Umbilical cord (tissue), 2 donors: ENCODE results near the gene LHX8. TPM values are rescaled to one million over a fixed set of nuclear protein-coding genes. Genes with fewer than 3 reads are reported as not detected.
"Not testable (repeated sequence)": the region's sequence is repeated elsewhere in the genome, so short reads cannot be mapped to it uniquely, and the experiment has no call there.

Source experiments
- DNase-seq: peaks from one replicate; pipeline ENCODE4 v3.0.0-alpha.2; 2015; ENCODE audit warnings: low spot score
- total RNA-seq: library from RNA; depleted of rRNA; stranded (reverse); fragments of >200 nt; gene quantifications from one replicate; pipeline ENCODE4 v1.2.3, GENCODE V29; 2014; ENCODE audit warnings: low replicate concordance; ENCODE audit not compliant: insufficient read depth

The LHX8 gene
- total RNA-seq, 1 donor from 2014 or later, result 1.7 TPM

GRCh38 chr1:75132812-75133619 is 1.2 kb upstream of the LHX8 start:
- peak; percentile 11 for DNase-seq

DNA sequence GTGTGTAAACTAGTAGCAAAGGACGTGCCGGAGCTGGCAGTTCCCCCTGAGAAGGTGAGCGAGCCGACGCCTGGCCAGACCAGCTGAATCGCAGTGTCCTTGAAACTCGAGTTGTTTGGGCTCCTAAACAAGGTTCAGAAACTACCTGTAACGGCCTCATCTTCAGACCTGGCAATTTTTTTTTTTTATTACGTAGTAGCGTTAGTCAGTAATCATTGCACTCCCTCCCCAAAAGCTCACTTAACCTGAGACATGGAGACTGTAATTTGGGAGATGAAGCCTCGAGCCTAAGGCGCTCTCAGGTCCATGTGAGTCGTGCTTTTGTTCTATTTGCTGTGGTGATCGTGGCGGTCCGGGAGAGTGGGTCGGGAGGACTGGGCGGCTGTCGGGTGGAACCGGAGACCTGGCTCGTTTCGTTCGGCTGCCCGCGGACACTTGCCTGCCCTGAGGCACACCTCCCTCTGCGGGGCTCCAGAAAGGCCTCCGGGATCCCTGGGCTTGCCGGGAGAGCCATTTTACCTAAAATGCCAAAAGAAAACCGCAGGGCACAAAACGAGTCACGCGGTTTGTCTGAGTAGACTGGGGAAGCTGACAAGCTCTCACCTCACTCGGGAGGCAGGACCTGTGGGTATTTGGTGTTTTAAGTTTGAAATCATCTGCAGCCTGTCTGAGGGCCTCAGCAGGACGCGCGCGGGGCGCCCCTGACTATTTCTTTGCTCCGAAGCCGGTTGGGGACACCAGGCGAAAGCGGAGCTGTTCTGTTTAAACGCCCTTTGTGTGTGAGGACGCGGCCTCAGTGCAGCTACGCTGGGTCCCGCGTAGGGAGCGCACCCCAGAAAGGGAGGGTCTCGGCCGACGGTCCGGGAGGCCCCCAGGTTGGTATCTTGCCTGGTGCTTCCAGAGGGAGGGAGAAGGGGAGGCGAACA is 722 bp downstream of the LHX8 start:
- DNase-seq, result no peak

- DNase-seq, result peak; percentile 38
These were observed 1.5 kb downstream of the LHX8 start for GRCh38 chr1:75135573-75136194.

- DNase-seq, result no peak
These were observed 2.1 kb downstream of the LHX8 start for GRCh38 chr1:75136195-75136815.

DNA sequence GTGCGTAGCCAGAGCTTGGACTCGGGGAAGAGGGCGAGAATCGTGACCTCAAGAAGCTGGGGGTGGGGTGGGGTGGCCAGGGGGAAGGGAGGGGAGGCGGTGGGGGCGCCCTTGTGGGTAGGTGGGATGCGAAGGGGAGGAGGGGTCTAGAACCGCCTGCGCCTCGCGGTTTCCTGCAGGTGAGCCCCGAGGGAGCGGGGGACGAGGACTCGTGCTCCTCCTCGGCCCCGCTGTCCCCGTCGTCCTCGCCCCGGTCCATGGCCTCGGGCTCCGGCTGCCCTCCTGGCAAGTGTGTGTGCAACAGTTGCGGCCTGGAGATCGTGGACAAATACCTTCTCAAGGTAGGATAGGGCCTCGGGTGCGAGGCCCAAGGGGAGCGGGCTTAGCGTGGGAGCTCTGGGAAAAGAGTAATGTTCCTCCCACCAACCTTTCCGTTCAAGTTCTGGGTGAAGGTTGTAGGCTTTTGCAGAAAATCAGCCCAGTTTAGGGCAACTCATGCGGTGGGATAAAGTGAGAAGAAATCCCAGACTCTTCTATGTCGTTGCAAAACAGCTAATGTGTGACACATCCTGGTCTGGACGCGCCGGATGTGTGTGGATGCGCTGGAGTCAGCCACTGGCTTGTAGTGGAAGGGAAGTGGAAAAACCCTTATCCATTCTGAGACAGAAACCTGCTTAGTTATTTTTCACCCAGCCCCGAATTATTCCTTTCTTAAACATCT is 2.9 kb downstream of the LHX8 start:
- DNase-seq, result no peak

GRCh38 chr1:75152092-75152491 is 17.9 kb downstream of the LHX8 start:
- DNase-seq, result no peak

- DNase-seq, result no peak
These were observed 25.0 kb downstream of the LHX8 start for GRCh38 chr1:75159154-75159553.

DNA sequence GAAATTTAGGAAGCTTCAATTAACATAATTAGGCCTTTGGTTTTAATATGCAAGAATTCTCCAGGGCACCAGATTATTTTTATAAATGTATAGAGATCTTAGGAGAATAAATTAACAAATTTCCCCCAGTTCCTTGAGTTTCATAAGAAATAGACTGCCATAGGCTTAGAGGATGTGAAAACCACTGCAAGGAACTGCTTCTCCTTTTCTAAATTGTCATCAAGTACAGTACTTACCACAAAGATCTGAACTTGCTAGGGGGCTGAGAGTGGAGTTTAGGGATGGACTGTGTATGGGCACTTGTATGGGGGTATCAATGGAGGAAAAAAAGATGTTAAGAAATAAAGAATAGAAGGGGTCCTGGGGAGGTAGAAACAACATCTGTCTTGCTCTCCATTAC is 31.1 kb downstream of the LHX8 start:
- no peak for DNase-seq

- DNase-seq, result no peak
These were observed 32.6 kb downstream of the LHX8 start for GRCh38 chr1:75166821-75167220.

DNA sequence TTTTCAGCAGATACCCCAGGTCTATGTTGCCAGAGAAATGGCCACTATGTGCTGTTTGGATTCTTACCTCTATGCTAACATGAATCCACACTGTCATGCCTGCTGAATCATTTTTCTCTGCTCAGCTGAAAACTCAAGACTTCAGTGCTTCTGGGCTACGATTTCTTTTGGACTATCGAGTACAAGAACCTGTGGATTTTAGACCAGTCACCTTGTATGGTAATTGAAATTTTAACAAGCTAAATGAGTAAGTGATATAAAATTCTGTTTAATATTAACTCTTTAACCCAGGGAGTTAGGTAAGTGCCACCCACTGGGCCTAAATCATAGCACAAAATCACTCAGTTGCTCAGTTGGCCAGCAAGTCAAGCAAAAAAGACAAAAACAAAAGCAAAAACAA is 35.8 kb downstream of the LHX8 start:
- no peak for DNase-seq

GRCh38 chr1:75170981-75171380 is 36.8 kb downstream of the LHX8 start:
- DNase-seq, result no peak

DNA sequence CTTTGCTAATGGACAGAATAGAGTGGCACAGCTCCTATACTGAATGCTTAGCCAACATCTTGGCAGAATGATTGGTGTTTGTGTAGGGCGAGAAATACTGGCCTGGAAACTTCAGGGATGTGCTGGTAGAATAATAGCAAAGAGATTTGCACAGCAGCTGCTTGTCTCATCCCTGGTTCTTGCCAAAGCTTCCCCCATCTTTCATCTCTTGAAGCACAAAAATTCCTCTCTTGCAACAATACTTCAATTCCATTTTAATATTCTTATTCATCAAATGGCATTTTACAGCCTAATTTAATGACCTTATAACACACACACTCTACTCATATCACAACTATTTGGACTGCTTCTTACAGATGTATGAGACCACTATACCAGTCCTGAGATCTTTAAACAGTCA is 37.7 kb downstream of the LHX8 start:
- DNase-seq, result no peak

DNA sequence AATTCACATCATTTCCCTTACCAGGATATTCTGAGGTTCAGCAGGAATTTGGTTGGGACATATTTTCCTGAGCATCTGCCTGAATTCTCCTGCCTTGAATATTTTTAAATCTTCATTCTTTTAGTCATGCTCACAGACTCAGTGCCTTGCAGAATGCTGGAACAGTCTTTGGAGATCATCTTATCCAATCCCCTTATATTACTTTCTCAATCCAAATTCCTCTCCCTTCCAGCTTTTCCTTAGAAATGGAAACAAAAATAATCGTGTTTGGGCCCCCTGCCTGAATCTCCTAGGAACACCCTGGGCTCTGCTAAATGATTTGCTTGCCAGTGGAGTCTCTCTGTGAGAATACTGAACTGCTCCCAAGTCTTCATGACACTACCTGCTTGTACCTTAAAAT is 38.4 kb downstream of the LHX8 start:
- peak; percentile 18 for DNase-seq

GRCh38 chr1:75174031-75174760 is 40.0 kb downstream of the LHX8 start:
- DNase-seq, result no peak

- DNase-seq, result not testable (repeated sequence)
These were observed 47.2 kb downstream of the LHX8 start for GRCh38 chr1:75181214-75181955.

- no peak for DNase-seq
These were observed 54.7 kb downstream of the LHX8 start for GRCh38 chr1:75188892-75189291.

GRCh38 chr1:75198163-75198562 is 64.0 kb downstream of the LHX8 start:
- DNase-seq, result no peak

- DNase-seq, result no peak
These were observed 64.6 kb downstream of the LHX8 start for GRCh38 chr1:75198761-75199160.

DNA sequence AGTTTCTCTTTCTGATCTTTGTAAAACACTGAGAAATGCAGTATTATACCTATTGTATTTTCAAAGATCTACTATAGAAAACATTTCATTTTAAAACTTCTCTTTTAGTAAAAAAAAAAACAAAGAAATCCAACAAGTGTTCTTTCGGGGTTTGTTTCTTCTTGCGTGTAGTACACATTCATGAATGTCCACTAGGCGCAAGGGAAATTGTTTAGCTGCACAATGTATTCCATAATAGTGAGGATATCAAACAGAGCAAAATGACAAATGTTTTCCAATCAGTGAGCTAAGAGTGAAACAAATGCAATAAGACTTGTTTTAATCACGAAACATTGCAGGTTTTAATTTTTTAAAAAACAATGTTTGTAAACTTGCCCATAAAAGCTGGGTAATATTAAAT is 68.6 kb downstream of the LHX8 start:
- no peak for DNase-seq
